Activated naive CD4-positive, alpha-beta T cell treated with anti-CD3 and anti-CD28 coated beads, Interleukin-2, amount 50 U/mL, for 72 hours (primary cell): Measurements from ENCODE around the gene CEP295NL. TPM values are rescaled to one million over a fixed set of nuclear protein-coding genes. Genes with fewer than 3 reads are reported as not detected.
"Not testable (repeated sequence)": the region's sequence is repeated elsewhere in the genome, so short reads cannot be mapped to it uniquely, and the experiment has no call there.

Source experiments
- ATAC-seq, 2 donors: fragments of 150-1000 bp; cut with Tn5 transposase; 2 replicates each; pipeline ENCODE4 v1.10.0; 2021; ENCODE audit warnings: mild to moderate bottlenecking in 2 of 2, moderate library complexity in 2 of 2
- DNase-seq, 2 donors: peaks; one replicate each; pipeline ENCODE4 v3.0.0; 2021 to 2022; ENCODE audit warnings: low spot score in 2 of 2
- H3K27ac Mint-ChIP-seq, 2 donors: one replicate each; pipeline ENCODE4 v1.8.0; 2022; ENCODE audit warnings: mild to moderate bottlenecking in 2 of 2, mixed read lengths in 2 of 2
- H3K36me3 Mint-ChIP-seq, 2 donors: one replicate each; pipeline ENCODE4 v1.8.0; 2022; ENCODE audit warnings: mixed read lengths in 2 of 2
- H3K9me3 Mint-ChIP-seq, 2 donors: one replicate each; pipeline ENCODE4 v1.8.0; 2022; ENCODE audit warnings: mixed read lengths in 2 of 2
- total RNA-seq, 2 donors: library from RNA; stranded (reverse); gene quantifications; one replicate each; pipeline ENCODE4 v1.2.3, GENCODE V29; 2022

The CEP295NL gene
- total RNA-seq, 2 donors from 2014 or later, result 0.61 TPM; not detected in 1

DNA sequence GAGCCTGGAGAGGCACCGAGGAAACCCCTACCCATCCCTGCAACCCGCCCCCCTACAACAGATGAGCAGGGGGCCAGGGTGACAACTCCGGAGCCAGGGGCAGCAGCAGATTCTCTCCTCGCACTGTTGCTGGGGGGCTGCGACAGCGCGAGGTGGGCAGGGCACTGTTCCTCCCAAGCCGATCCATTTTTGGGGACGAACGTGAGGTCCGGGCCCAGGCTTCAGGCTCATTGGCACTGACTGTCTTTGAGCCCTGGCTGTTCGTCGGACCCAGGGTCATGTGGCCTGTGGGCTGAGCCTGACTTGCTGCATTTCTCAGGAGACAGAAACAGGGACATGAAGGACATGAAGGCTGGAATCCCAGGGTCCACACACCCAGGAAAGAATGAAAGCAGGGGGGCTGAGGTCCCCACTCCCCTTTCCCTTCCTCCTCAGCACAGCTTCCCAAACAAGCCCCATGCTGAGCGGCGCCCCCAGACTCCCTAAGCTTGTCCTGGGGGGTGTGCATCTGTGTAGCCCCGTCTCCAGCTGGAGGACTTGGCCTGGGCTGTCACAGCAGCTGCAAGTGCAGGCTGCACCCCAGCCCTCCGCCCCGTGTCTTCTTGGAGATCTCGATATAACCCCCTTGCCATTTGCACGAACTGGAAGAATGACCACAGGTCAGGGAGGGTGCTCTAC is 18.7 kb downstream of the CEP295NL start:
- ATAC-seq (no peak), DNase-seq (no peak)
- H3K27ac Mint-ChIP-seq, result no peak overlapping the region
- H3K9me3 Mint-ChIP-seq, result no peaks in the 10 kb centered on the region
- no peaks in the 10 kb centered on the region for H3K36me3 Mint-ChIP-seq

- Mint-ChIP-seq H3K9me3 (no peaks in the 10 kb centered on the region), H3K27ac (peak overlapping the region in 1 of 2 donors; percentile 3), H3K36me3 (no peaks in the 10 kb centered on the region)
- ATAC-seq (peak in 1 of 2 donors; percentile 19), DNase-seq (no peak)
Observed at GRCh38 chr17:78883533-78884131, 19.4 kb downstream of the CEP295NL start.

- no peak for DNase-seq
- Mint-ChIP-seq H3K9me3 (no peaks in the 10 kb centered on the region), H3K27ac (peak overlapping the region in 1 of 2 donors; percentile 3), H3K36me3 (no peaks in the 10 kb centered on the region)
- peak in 1 of 2 donors; percentile 66 for ATAC-seq
Observed at GRCh38 chr17:78883089-78883532, 19.9 kb downstream of the CEP295NL start.

GRCh38 chr17:78882540-78883088 is 20.4 kb downstream of the CEP295NL start:
- Mint-ChIP-seq H3K36me3 (no peaks in the 10 kb centered on the region), H3K9me3 (no peaks in the 10 kb centered on the region), H3K27ac (peak overlapping the region in 1 of 2 donors; percentile 3)
- no peak for ATAC-seq
- DNase-seq, result no peak

DNA sequence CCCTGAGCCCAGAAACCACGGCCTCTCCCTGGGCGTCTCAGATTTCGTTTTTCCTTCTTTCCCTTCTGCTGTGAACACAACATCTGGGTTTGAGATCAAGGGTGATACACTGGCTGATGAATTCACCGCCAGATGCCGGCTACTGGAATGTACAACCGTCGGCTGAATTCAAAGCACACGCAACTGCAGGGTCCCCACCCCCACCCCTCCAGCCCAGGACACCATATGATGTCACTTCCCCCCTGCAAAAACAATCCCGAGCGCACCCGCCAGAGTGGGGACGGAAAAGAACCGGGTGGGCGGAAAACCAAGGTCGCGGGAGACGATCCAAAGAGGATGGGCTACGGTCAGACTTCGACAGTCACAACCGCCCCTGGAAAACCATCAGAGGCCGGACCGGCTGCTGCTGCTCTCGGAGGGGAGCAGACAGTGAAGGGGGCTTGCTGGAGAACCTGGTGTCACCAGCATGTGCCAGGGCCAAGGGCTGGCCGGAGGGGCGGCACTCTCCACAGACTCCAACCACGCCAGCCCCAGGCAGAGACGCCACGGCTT is 23.3 kb downstream of the CEP295NL start:
- ATAC-seq, result peak; percentile 61 to 73
- Mint-ChIP-seq H3K27ac (peak overlapping the region; percentile 55 to 76), H3K36me3 (no peaks in the 10 kb centered on the region), H3K9me3 (no peaks in the 10 kb centered on the region)
- no peak for DNase-seq

DNA sequence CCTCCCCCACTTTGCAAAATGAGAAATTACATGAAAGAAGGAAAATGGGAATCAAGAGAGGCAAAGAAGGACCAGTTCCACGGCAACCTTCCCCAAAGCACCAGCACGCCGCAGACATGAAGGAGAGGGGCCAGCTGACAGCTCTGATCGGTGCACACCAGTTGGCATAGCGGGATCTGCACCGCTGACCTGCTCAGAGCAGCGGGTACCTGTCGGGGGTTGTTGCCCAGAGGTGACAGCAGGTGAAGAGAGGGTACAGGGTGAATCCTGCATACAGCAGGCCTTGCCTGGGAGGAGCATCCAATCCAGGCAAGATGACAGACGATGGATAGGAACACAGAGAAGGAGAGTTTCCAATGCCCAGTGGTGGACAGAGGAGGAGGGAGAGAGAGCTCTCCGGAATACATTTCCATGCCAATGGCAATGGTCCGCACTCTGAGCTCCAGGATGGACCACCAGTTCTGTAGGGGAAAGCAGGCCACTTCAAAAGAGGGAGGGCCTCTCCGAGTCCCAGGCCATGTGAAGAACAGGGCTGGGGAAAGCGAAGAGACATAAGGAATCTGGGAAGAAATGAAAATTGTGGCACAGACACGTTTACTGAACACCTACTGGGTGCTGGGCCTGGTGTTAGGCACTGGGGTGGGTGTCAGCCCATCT is 24.0 kb downstream of the CEP295NL start:
- DNase-seq (no peak), ATAC-seq (no peak)
- peak overlapping the region in 1 of 2 donors; percentile 76 for H3K27ac Mint-ChIP-seq
- no peaks in the 10 kb centered on the region for H3K9me3 Mint-ChIP-seq
- no peaks in the 10 kb centered on the region for H3K36me3 Mint-ChIP-seq

GRCh38 chr17:78878261-78878660 is 24.7 kb downstream of the CEP295NL start:
- no peak for ATAC-seq
- H3K9me3 Mint-ChIP-seq, result no peaks in the 10 kb centered on the region
- H3K27ac Mint-ChIP-seq, result peak overlapping the region in 1 of 2 donors; percentile 76
- DNase-seq, result no peak
- H3K36me3 Mint-ChIP-seq, result no peaks in the 10 kb centered on the region

GRCh38 chr17:78876954-78877517 is 26.0 kb downstream of the CEP295NL start:
- not testable (repeated sequence) for DNase-seq, H3K36me3 Mint-ChIP-seq, ATAC-seq, H3K27ac Mint-ChIP-seq, H3K9me3 Mint-ChIP-seq

GRCh38 chr17:78876094-78876597 is 26.9 kb downstream of the CEP295NL start:
- Mint-ChIP-seq H3K36me3 (no peaks in the 10 kb centered on the region), H3K9me3 (no peaks in the 10 kb centered on the region), H3K27ac (peak overlapping the region in 1 of 2 donors; percentile 3)
- no peak for DNase-seq
- no peak for ATAC-seq

- DNase-seq, result no peak
- no peak for ATAC-seq
- Mint-ChIP-seq H3K36me3 (no peaks in the 10 kb centered on the region), H3K9me3 (no peaks in the 10 kb centered on the region), H3K27ac (peak overlapping the region in 1 of 2 donors; percentile 3)
Observed at GRCh38 chr17:78875363-78876093, 27.5 kb downstream of the CEP295NL start.

- Mint-ChIP-seq H3K36me3 (no peaks in the 10 kb centered on the region), H3K9me3 (no peaks in the 10 kb centered on the region), H3K27ac (no peak overlapping the region)
- ATAC-seq (no peak), DNase-seq (no peak)
Observed at GRCh38 chr17:78873519-78874340, 29.3 kb downstream of the CEP295NL start.

DNA sequence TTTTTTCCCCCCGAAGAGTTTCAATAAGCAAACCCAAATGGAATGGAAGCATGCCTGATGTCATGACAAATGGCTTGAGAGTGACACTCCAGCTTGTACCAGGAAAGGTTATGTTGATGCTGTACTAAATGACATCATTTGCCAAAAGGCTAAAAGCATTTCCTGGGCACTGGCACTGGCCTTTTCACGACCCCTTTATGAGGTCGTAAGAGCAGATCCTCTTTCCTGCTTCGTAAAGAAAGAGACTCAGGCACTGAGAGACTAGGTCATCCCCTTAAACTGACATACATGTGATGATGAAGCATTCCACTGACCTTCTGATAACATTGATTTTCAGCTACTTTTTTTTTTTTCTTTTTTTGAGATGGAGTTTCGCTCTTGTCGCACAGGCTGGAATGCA is 30.5 kb downstream of the CEP295NL start:
- Mint-ChIP-seq H3K9me3 (no peaks in the 10 kb centered on the region), H3K36me3 (no peaks in the 10 kb centered on the region), H3K27ac (no peak overlapping the region)
- ATAC-seq, result no peak
- DNase-seq, result no peak

- DNase-seq (no peak), ATAC-seq (no peak)
- H3K36me3 Mint-ChIP-seq, result no peaks in the 10 kb centered on the region
- no peaks in the 10 kb centered on the region for H3K9me3 Mint-ChIP-seq
- no peak overlapping the region for H3K27ac Mint-ChIP-seq
Observed at GRCh38 chr17:78870621-78871020, 32.4 kb downstream of the CEP295NL start.

DNA sequence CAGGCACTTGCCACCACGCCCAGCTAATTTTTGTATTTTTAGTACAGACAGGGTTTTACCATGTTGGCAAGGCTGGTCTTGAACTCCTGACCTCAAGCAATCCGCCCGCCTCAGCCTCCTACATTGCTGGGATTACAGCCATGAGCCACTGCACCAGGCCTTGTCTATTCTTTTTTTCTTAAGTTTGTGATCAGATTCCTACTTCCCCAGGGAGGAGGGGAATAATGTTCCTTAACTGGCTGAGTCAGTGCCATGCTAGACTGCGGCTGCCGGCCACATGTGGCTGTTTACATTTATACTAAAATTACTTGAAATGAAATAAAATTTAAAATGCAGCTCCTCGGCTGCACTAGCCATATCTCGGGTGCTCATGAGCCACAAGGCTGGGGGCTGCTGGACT is 34.6 kb downstream of the CEP295NL start:
- H3K27ac Mint-ChIP-seq, result no peak overlapping the region
- DNase-seq (no peak), ATAC-seq (no peak)
- no peaks in the 10 kb centered on the region for H3K36me3 Mint-ChIP-seq
- H3K9me3 Mint-ChIP-seq, result no peaks in the 10 kb centered on the region

DNA sequence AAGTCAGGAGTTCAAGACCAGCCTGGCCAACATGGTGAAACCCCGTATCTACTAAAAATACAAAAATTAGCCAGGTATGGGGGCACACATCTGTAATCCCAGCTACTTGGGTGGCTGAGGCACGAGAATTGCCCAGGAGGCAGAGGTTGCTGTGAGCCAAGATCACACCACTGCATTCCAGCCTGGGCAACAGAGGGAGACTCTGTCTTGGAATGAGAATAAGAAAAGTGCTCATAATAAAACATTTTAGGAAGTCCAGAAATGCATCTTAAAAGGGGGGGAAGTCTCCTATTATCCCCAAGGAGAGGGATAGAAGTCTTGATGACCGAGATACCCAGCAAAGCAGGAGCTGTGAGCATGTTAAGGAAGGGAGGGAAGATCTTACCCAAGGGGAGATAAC is 36.0 kb downstream of the CEP295NL start:
- H3K36me3 Mint-ChIP-seq, ATAC-seq, H3K27ac Mint-ChIP-seq, H3K9me3 Mint-ChIP-seq, DNase-seq: not testable (repeated sequence)
